Endothelial cell of umbilical vein (primary cell): Measurements from ENCODE around the gene EFCAB5. TPM values are rescaled to one million over a fixed set of nuclear protein-coding genes. Genes with fewer than 3 reads are reported as not detected.

Source experiments
- BruUV-seq: library from RNA; stranded (reverse); fragments of 400-500 nt; replicated peaks from 2 replicates; lab custom pipeline; 2021; lab: Mats Ljungman, UMichigan
- CTCF ChIA-PET: fragments of 300-600, 350-600 bp; sonication (Branson Sonifier 250); formaldehyde crosslinking; loops from one replicate; lab custom pipeline; 2021; ENCODE audit warnings: antibody characterized with exemption, inconsistent platforms; lab: Charles Lee
- POLR2A ChIA-PET: fragments of 300-600, 350-600 bp; sonication (Branson Sonifier 250); formaldehyde crosslinking; loops from one replicate; lab custom pipeline; 2021; ENCODE audit warnings: antibody characterized with exemption, inconsistent platforms; lab: Charles Lee
- DNase-seq: peaks from one replicate; pipeline ENCODE4 v3.0.0-alpha.2; 2011; ENCODE audit warnings: low read depth, low spot score
- FAIRE-seq: peaks from 2 replicates; lab custom pipeline; 2011; peaks lifted over from hg19 to GRCh38; lab: Jason Lieb, UNC
- H2AFZ ChIP-seq: 2 replicates; pipeline ENCODE4 v1.6.0; 2012; ENCODE audit warnings: low read depth, low read length, control low read depth, inconsistent platforms
- H3K27ac ChIP-seq: 2 replicates; pipeline ENCODE4 v1.5.1; 2011; ENCODE audit warnings: low read depth, mild to moderate bottlenecking, control low read depth, low read length, moderate library complexity; ENCODE audit not compliant: insufficient read depth
- H3K27me3 ChIP-seq, 2 experiments: 2 replicates each; pipeline versions ENCODE4 v1.6.0 to v1.6.1; 2011; ENCODE audit warnings: low read length in 2 of 2, mixed read lengths in 1 of 2; ENCODE audit not compliant: control insufficient read depth in 2 of 2, insufficient read depth in 2 of 2
- H3K36me3 ChIP-seq, 2 experiments: 2 replicates in 1 of 2; 3 replicates in 1 of 2; pipeline ENCODE4 v1.5.1; 2011; ENCODE audit warnings: low read length in 2 of 2, mild to moderate bottlenecking in 1 of 2, moderate library complexity in 1 of 2; ENCODE audit not compliant: control insufficient read depth in 2 of 2, insufficient read depth in 2 of 2; ENCODE audit errors: extremely low read depth in 1 of 2
- H3K4me1 ChIP-seq: 3 replicates; pipeline ENCODE4 v1.5.1; 2011; ENCODE audit warnings: mild to moderate bottlenecking, low read length; ENCODE audit not compliant: control insufficient read depth, insufficient read depth; ENCODE audit errors: extremely low read depth
- H3K4me2 ChIP-seq: 2 replicates; pipeline ENCODE4 v1.6.1; 2011; ENCODE audit warnings: low read length, control low read depth, mixed read lengths; ENCODE audit not compliant: insufficient read depth
- H3K4me3 ChIP-seq, 3 experiments: fragments of 200-600 bp in 1 of 3; sonication (generic), shearing (Covaris generic) in 1 of 3; replicated peaks in 1 of 3; 2 replicates each; pipeline ENCODE4 v1.5.1; 2011 to 2016; ENCODE audit warnings: control low read depth in 3 of 3, low read length in 3 of 3, mild to moderate bottlenecking in 2 of 3, inconsistent platforms in 1 of 3, low read depth in 1 of 3, moderate library complexity in 1 of 3; ENCODE audit not compliant: insufficient read depth in 1 of 3
- H3K79me2 ChIP-seq: 2 replicates; pipeline ENCODE4 v1.6.0; 2012; ENCODE audit warnings: low read length, inconsistent platforms; ENCODE audit not compliant: control insufficient read depth, insufficient read depth
- H3K9ac ChIP-seq: replicated peaks from 2 replicates; pipeline ENCODE3; 2011; ENCODE audit warnings: low read length, control low read depth; ENCODE audit not compliant: insufficient read depth; ENCODE audit errors: extremely low read depth
- H3K9me1 ChIP-seq: replicated peaks from 3 replicates; pipeline ENCODE4 v1.6.0; 2011; ENCODE audit warnings: mild to moderate bottlenecking, low read length; ENCODE audit not compliant: control insufficient read depth, insufficient read depth; ENCODE audit errors: extremely low read depth
- H3K9me3 ChIP-seq: replicated peaks from 2 replicates; pipeline ENCODE4 v1.5.1; 2012; ENCODE audit warnings: low read length, inconsistent platforms; ENCODE audit not compliant: control insufficient read depth, insufficient read depth
- H4K20me1 ChIP-seq: replicated peaks from 2 replicates; pipeline ENCODE3; 2011; ENCODE audit warnings: mild to moderate bottlenecking, low read length; ENCODE audit not compliant: control insufficient read depth, insufficient read depth; ENCODE audit errors: extremely low read depth
- CTCF ChIP-seq, 2 donors: IDR thresholded peaks; 1 replicate in 1 of 2; 2 replicates in 1 of 2; pipeline ENCODE4 v1.5.1; 2011; ENCODE audit warnings: low read length in 2 of 2, mild to moderate bottlenecking in 2 of 2, moderate library complexity in 2 of 2, control low read depth in 1 of 2, inconsistent platforms in 1 of 2, low read depth in 1 of 2; ENCODE audit not compliant: insufficient read depth in 1 of 2; ENCODE audit errors: extremely low read depth in 1 of 2
- EZH2 ChIP-seq: IDR thresholded peaks from 2 replicates; pipeline ENCODE4 v1.6.1; 2012; ENCODE audit warnings: borderline replicate concordance, low read depth, mild to moderate bottlenecking, moderate library complexity, low read length, inconsistent platforms; ENCODE audit not compliant: severe bottlenecking
- FOS ChIP-seq: IDR thresholded peaks from 2 replicates; pipeline ENCODE4 v1.6.1; 2011; ENCODE audit warnings: mild to moderate bottlenecking, low read length, moderate library complexity, borderline replicate concordance; ENCODE audit not compliant: insufficient read depth
- GATA2 ChIP-seq: IDR thresholded peaks from 2 replicates; pipeline ENCODE4 v1.7.0; 2011; ENCODE audit warnings: low read depth, mild to moderate bottlenecking, moderate library complexity, mixed read lengths, low read length; ENCODE audit not compliant: insufficient read length, insufficient read depth
- JUN ChIP-seq: IDR thresholded peaks from 2 replicates; pipeline ENCODE4 v1.6.1; 2011; ENCODE audit warnings: borderline replicate concordance, low read depth; ENCODE audit not compliant: insufficient read length, insufficient read depth
- MAX ChIP-seq: IDR thresholded peaks from 2 replicates; pipeline ENCODE4 v1.6.1; 2011; ENCODE audit not compliant: insufficient read depth, insufficient read length
- MYC ChIP-seq: IDR thresholded peaks from one replicate; pipeline ENCODE4 v1.6.1; 2011; ENCODE audit warnings: mild to moderate bottlenecking, low read depth, low read length
- POLR2A ChIP-seq: IDR thresholded peaks from 2 replicates; pipeline ENCODE4 v1.6.1; 2012; ENCODE audit warnings: low read depth, mild to moderate bottlenecking, control low read depth, low read length
- POLR2AphosphoS5 ChIP-seq: IDR thresholded peaks from 2 replicates; pipeline ENCODE4 v1.6.1; 2012; ENCODE audit warnings: low read depth, mild to moderate bottlenecking, control low read depth, low read length, moderate library complexity; ENCODE audit not compliant: insufficient read depth
- dilution Hi-C: fragments of 300-500 bp; cut with MboI; formaldehyde crosslinking; loops from one replicate; pipeline ENCODE4 v1.15.0; 2019; ENCODE audit warnings: low sequenced_read_pairs; ENCODE audit not compliant: extremely low pct_ligation_motif_present
- intact Hi-C: fragments of 100-400 bp; cut with micrococcal nuclease; formaldehyde crosslinking; loops from one replicate; pipeline ENCODE4 v1.10.0; 2022
- polyA plus RNA-seq, 4 experiments: library from polyadenylated mRNA; depleted of rRNA in 3 of 4; stranded (reverse) in 3 of 4; unstranded in 1 of 4; fragments of >200 nt; gene quantifications; 2 replicates each; pipeline versions ENCODE4 v1.2.1 to v1.2.3, GENCODE V29; 2011 to 2012; ENCODE audit warnings: missing spikeins in 1 of 4
- total RNA-seq: library from RNA; stranded (reverse); gene quantifications from 2 replicates; pipeline ENCODE4 v1.2.3, GENCODE V29; 2021

The EFCAB5 gene
- total and polyA plus RNA-seq, 2 donors (not counting 3 experiments of a cell fraction or from before 2014, with no cell fraction given) = 0.04 to 0.40 TPM

- Histone ChIP-seq H2AFZ (no peak overlapping the region), H3K9me1 (no peaks in the 10 kb centered on the region), H3K36me3 (no peaks in the 10 kb centered on the region), H3K4me2 (no peak overlapping the region), H3K4me3 (no peak overlapping the region), H3K9me3 (no peaks in the 10 kb centered on the region), H3K27ac (no peak overlapping the region), H3K27me3 (peaks cover 14 to 19% of the 10 kb centered on the region in 2 experiments), H3K4me1 (no peaks in the 10 kb centered on the region), H4K20me1 (no peaks in the 10 kb centered on the region), H3K9ac (no peak overlapping the region), H3K79me2 (no peaks in the 10 kb centered on the region)
- TF ChIP-seq MAX (no peak), POLR2A (no peak), CTCF (IDR thresholded peaks at IDR 0.05; ENCODE audit: extremely low read depth in 1 of 2, insufficient read depth in 1 of 2, low read depth in 1 of 2, low read length in 2 of 2) (no peak), POLR2AphosphoS5 (no peak), FOS (no peak), EZH2 (no peak), MYC (no peak), GATA2 (no peak), JUN (no peak)
- BruUV-seq = no TSS peak
- FAIRE-seq = no peak
- ChIA-PET POLR2A (no interaction called here), CTCF (interaction anchor here (0.9 to 3.5 kb wide), 4 partner anchors 8 to 132 kb away, joined by 3 to 39 read pairs (median 4); no protein-coding TSS in a partner anchor)
- intact Hi-C loops = no loop called here
- no peak for DNase-seq
- dilution Hi-C loops = no loop called here
These were observed 143.4 kb downstream of the EFCAB5 start for GRCh38 chr17:30084788-30085187.
